ENCODE results near the gene EDC4. TPM values are rescaled to one million over a fixed set of nuclear protein-coding genes. Genes with fewer than 3 reads are reported as not detected.

Gene EDC4
- total and polyA plus RNA-seq, 9 of the 15 experiments (the other 6 are each of a cell fraction or from before 2014, with no cell fraction given), result 1.1 to 131 (median 74.0) TPM

- H3K9ac ChIP-seq (ENCODE audit: insufficient read depth in 1 of 2, low read depth in 2 of 2, low read length in 2 of 2), result peak overlapping the region; percentile 94 to 98; a peak in 3 of 4 replicates
- TF ChIP-seq ATF7 (IDR thresholded peaks at IDR 0.05) (no peak), HDAC2 (IDR thresholded peaks at IDR 0.05) (no peak), ZNF644 (tag; IDR thresholded peaks at IDR 0.05; ENCODE audit: low read depth) (no peak), SMARCC2 (IDR thresholded peaks at IDR 0.05; ENCODE audit: low read depth) (no peak)
- no peak overlapping the region; the same call in 2 of the 3 replicates for H3K27ac ChIP-seq (ENCODE audit: extremely low read depth, low read depth, low read length)
- WGBS (ENCODE audit: insufficient coverage, low coverage, missing lambda C conversion rate), result 86% methylated on average over 11 of the region's 11 CpGs
- TSS peak; percentile 20 for BruUV-seq (replicated peaks)
- no peaks in the 10 kb centered on the region; the same call in 1 of the 2 replicates for H4K20me1 ChIP-seq (replicated peaks; ENCODE audit: control insufficient read depth, insufficient read depth, low read length)
- in situ Hi-C loops (cut with MboI) (no loop called here), intact Hi-C loops (cut with micrococcal nuclease) (no loop called here)
- no peak overlapping the region for H2AFZ ChIP-seq (ENCODE audit: low read depth, low read length)
- peak overlapping the region; percentile 83 for H3K4me3 ChIP-seq
- DNase-seq (ENCODE audit: extremely low read depth in 1 of 4, low spot score in 3 of 4) (no peak), ATAC-seq (no peak), FAIRE-seq (no peak)
- ChIA-PET CTCF (ENCODE audit: low intra/inter-chr PET ratio) (no interaction called here), POLR2A (interaction anchor here (0.5 to 2.1 kb wide), 6 partner anchors 8 to 941 kb away, joined by 3 to 8 read pairs (median 4); partner anchors contain the start of gene GFOD2)
- peaks cover 58% of the 10 kb centered on the region for H3K79me2 ChIP-seq (ENCODE audit: control insufficient read depth, insufficient read depth, low read length)
- H3K9me1 ChIP-seq (ENCODE audit: control insufficient read depth, insufficient read depth, low read length), result no peaks in the 10 kb centered on the region
- H3K4me1 ChIP-seq (replicated peaks in 1 of 2; ENCODE audit: control insufficient read depth in 2 of 2, insufficient read depth in 2 of 2, low read length in 2 of 2), result peaks cover 37 to 57% of the 10 kb centered on the region in 2 experiments
- H3K27me3 ChIP-seq (ENCODE audit: control insufficient read depth in 2 of 2, insufficient read depth in 2 of 2, low read length in 2 of 2), result no peaks in the 10 kb centered on the region
- no peaks in the 10 kb centered on the region for H3K9me3 ChIP-seq (replicated peaks; ENCODE audit: control insufficient read depth, insufficient read depth, low read depth, low read length)
- peaks cover 14% of the 10 kb centered on the region for H3K36me3 ChIP-seq (ENCODE audit: control insufficient read depth, insufficient read depth, low read length)
- peak overlapping the region; percentile 97 for H3K4me2 ChIP-seq (ENCODE audit: insufficient read depth, low read length)
Measured at GRCh38 chr16:67843343-67843765, 29.5 kb upstream of the EDC4 start.

- no peak for ATAC-seq
- BruUV-seq (replicated peaks), result no TSS peak
- peaks cover 37 to 57% of the 10 kb centered on the region in 2 experiments for H3K4me1 ChIP-seq (replicated peaks in 1 of 2; ENCODE audit: control insufficient read depth in 2 of 2, insufficient read depth in 2 of 2, low read length in 2 of 2)
- peak in 1 of 4 experiments; percentile 40 for DNase-seq (ENCODE audit: extremely low read depth in 1 of 4, low spot score in 3 of 4)
- no peak for FAIRE-seq
- peak overlapping the region; percentile 44 for H3K4me2 ChIP-seq (ENCODE audit: insufficient read depth, low read length)
- no peak overlapping the region for H3K4me3 ChIP-seq
- no peaks in the 10 kb centered on the region; the same call in 1 of the 2 replicates for H4K20me1 ChIP-seq (replicated peaks; ENCODE audit: control insufficient read depth, insufficient read depth, low read length)
- H3K9ac ChIP-seq (ENCODE audit: insufficient read depth in 1 of 2, low read depth in 2 of 2, low read length in 2 of 2), result peak overlapping the region in 1 of 2 experiments; percentile 31; a peak in 1 of 4 replicates
- intact Hi-C loops (cut with micrococcal nuclease) (no loop called here), in situ Hi-C loops (cut with MboI) (no loop called here)
- no peaks in the 10 kb centered on the region for H3K27me3 ChIP-seq (ENCODE audit: control insufficient read depth in 2 of 2, insufficient read depth in 2 of 2, low read length in 2 of 2)
- no peak for TF ChIP-seq NFE2 (IDR thresholded peaks at IDR 0.05; ENCODE audit: low read depth)
- TF ChIP-seq, protein P1, sequence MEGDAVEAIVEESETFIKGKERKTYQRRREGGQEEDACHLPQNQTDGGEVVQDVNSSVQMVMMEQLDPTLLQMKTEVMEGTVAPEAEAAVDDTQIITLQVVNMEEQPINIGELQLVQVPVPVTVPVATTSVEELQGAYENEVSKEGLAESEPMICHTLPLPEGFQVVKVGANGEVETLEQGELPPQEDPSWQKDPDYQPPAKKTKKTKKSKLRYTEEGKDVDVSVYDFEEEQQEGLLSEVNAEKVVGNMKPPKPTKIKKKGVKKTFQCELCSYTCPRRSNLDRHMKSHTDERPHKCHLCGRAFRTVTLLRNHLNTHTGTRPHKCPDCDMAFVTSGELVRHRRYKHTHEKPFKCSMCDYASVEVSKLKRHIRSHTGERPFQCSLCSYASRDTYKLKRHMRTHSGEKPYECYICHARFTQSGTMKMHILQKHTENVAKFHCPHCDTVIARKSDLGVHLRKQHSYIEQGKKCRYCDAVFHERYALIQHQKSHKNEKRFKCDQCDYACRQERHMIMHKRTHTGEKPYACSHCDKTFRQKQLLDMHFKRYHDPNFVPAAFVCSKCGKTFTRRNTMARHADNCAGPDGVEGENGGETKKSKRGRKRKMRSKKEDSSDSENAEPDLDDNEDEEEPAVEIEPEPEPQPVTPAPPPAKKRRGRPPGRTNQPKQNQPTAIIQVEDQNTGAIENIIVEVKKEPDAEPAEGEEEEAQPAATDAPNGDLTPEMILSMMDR (IDR thresholded peaks at IDR 0.05 in 2 of 3, conservative IDR thresholded peaks at IDR 0.05 in 1 of 3; ENCODE audit: insufficient read depth in 2 of 3, low read depth in 1 of 3, low read length in 3 of 3), result peak in 1 of 3 experiments; percentile 8; a peak in 1 of 6 replicates
- peaks cover 69% of the 10 kb centered on the region for H3K79me2 ChIP-seq (ENCODE audit: control insufficient read depth, insufficient read depth, low read length)
- WGBS (ENCODE audit: insufficient coverage, low coverage, missing lambda C conversion rate), result 64% methylated on average over 4 of the region's 4 CpGs
- H3K9me3 ChIP-seq (replicated peaks; ENCODE audit: control insufficient read depth, insufficient read depth, low read depth, low read length), result no peaks in the 10 kb centered on the region
- no peaks in the 10 kb centered on the region for H3K9me1 ChIP-seq (ENCODE audit: control insufficient read depth, insufficient read depth, low read length)
- H3K36me3 ChIP-seq (ENCODE audit: control insufficient read depth, insufficient read depth, low read length), result peaks cover 22% of the 10 kb centered on the region
- ChIA-PET POLR2A (interaction anchor here (0.6 to 2.7 kb wide), 16 partner anchors 9 to 886 kb away, joined by 3 to 10 read pairs (median 4); partner anchors contain the start of gene NFATC3), CTCF (ENCODE audit: low intra/inter-chr PET ratio) (interaction anchor here (0.7 kb wide), 1 partner anchor 22 kb away, joined by 4 read pairs; no protein-coding TSS in a partner anchor)
- H3K27ac ChIP-seq (ENCODE audit: extremely low read depth, low read depth, low read length), result no peak overlapping the region
- H2AFZ ChIP-seq (ENCODE audit: low read depth, low read length), result no peak overlapping the region
Measured at GRCh38 chr16:67844497-67844896, 28.4 kb upstream of the EDC4 start.
